MCF 10A (cell line): ENCODE measurements around the gene ANKRD36B. TPM values are rescaled to one million over a fixed set of nuclear protein-coding genes. Genes with fewer than 3 reads are reported as not detected.
A peak's percentile ranks its signal among the peaks of the same experiment; 100 is the strongest.
"Not testable (repeated sequence)": the region's sequence is repeated elsewhere in the genome, so short reads cannot be mapped to it uniquely, and the experiment has no call there.

Experiments used
- BruUV-seq: library from RNA; stranded (reverse); fragments of 400-500 nt; replicated peaks from 2 replicates; lab custom pipeline; 2021; lab: Mats Ljungman, UMichigan
- CTCF ChIA-PET: fragments of 300-600 bp; sonication (Branson Sonifier 250); formaldehyde crosslinking; extraction: SDS; loops from one replicate; lab custom pipeline; 2021; ENCODE audit warnings: antibody characterized with exemption, inconsistent platforms; lab: Yijun Ruan, JAX
- POLR2A ChIA-PET: fragments of 300-600, 350-650 bp; sonication (Branson Sonifier 250); formaldehyde crosslinking; extraction: SDS; loops from one replicate; lab custom pipeline; 2020; ENCODE audit warnings: antibody characterized with exemption, inconsistent platforms; lab: Yijun Ruan, JAX
- DNase-seq: peaks from one replicate; pipeline ENCODE4 v3.0.0-alpha.2; 2018; ENCODE audit not compliant: unreplicated experiment
- H3K27ac Mint-ChIP-seq: one replicate; pipeline ENCODE4 v1.8.0; 2022; ENCODE audit warnings: mild to moderate bottlenecking, low read depth, mixed read lengths; ENCODE audit not compliant: unreplicated experiment
- H3K27me3 Mint-ChIP-seq: one replicate; pipeline ENCODE4 v1.8.0; 2022; ENCODE audit warnings: mixed read lengths; ENCODE audit not compliant: insufficient read depth, unreplicated experiment
- H3K36me3 Mint-ChIP-seq: one replicate; pipeline ENCODE4 v1.8.0; 2022; ENCODE audit warnings: mild to moderate bottlenecking, moderate library complexity, mixed read lengths; ENCODE audit not compliant: insufficient read depth, unreplicated experiment
- H3K4me1 Mint-ChIP-seq: one replicate; pipeline ENCODE4 v1.8.0; 2022; ENCODE audit warnings: mixed read lengths; ENCODE audit not compliant: insufficient read depth, unreplicated experiment
- H3K4me3 Mint-ChIP-seq: one replicate; pipeline ENCODE4 v1.8.0; 2022; ENCODE audit warnings: mild to moderate bottlenecking, moderate library complexity, mixed read lengths; ENCODE audit not compliant: unreplicated experiment
- H3K9me3 Mint-ChIP-seq: one replicate; pipeline ENCODE4 v1.8.0; 2022; ENCODE audit warnings: mixed read lengths; ENCODE audit not compliant: unreplicated experiment
- intact Hi-C: fragments of 100-400 bp; cut with micrococcal nuclease; formaldehyde crosslinking; loops from 2 replicates; pipeline ENCODE4 v1.14.1; 2022
- total RNA-seq: library from RNA; stranded (reverse); gene quantifications from 2 replicates; pipeline ENCODE4 v1.2.3, GENCODE V29; 2022
- TF ChIP-seq, protein P1 (sequence below): fragments of 200-600 bp; IDR thresholded peaks from one replicate; pipeline ENCODE4 v1.8.0; 2022; ENCODE audit warnings: antibody characterized with exemption, mild to moderate bottlenecking; ENCODE audit not compliant: unreplicated experiment

The ANKRD36B gene
- total RNA-seq, 1 experiment from 2014 or later, result 21.5 TPM

DNA sequence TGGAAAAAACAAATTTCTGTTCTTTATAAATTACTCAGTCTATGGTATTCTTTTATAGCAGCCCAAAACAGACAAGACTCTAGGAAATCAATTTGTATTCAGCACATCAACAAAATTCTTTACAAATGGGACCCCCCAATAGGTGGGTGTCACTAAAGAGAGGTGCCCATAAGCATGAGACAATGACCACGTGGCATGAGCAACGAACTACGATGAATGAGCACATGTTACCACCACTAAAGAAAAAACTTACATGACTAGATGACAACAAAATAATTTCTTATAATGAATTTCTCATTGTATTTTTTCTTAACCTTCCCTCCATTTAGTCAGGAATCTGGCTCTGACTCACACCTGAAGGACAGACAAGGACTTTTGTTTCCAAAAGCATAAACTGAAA, 3.8 kb upstream of the ANKRD36B start:
- DNase-seq, H3K36me3 Mint-ChIP-seq, H3K4me1 Mint-ChIP-seq, intact Hi-C loops, H3K27me3 Mint-ChIP-seq, POLR2A ChIA-PET, H3K27ac Mint-ChIP-seq, CTCF ChIA-PET, H3K4me3 Mint-ChIP-seq, BruUV-seq, H3K9me3 Mint-ChIP-seq: not testable (repeated sequence)

DNA sequence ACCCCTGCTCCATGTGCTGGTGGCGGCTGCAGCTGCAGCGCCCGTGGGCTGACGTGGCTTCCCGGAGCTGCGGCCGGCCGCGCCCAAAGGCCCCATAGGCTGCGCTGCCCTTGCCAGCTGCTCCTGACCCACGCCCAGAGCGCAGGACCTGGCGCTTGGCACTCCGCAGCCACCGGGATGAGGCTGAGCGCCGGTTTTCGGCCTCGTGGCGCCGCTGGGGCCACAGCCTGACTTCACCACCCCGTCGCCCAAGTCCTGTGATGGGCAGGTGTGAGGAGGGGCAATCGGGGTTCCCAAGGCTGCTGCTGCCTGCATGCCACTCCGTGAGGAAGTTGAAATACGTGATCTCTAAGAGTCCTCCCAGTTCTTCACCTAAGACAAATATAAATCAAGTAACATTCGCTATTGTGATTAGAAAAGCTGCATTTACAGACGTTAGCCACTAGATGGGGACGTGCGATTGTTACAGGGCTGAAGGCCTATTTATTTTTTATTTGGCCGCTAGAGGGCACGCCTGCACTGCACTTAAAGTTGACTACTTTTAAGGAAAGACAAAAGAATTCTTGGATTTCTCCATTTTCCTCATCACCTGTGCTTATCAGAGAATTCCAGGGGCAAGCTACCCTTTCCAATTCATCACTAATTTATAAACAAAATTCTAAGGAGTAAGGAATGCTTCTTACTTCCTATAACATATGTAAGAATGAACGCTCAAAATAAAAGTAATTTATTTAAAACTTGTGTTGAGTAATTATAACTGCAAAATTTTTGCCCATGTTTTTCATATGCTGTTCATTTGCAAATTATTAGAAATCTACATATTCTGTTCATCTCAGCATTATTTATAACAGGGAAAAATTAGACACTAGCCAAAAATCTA, 1.1 kb upstream of the ANKRD36B start:
- POLR2A ChIA-PET, result interaction anchor here (0.7 to 2.9 kb wide), 5 partner anchors 55 to 242 kb away, joined by 3 to 41 read pairs (median 17); partner anchors contain the start of genes ACTR1B and COX5B
- peak; percentile 87 for DNase-seq
- Mint-ChIP-seq H3K27ac (peak overlapping the region; percentile 80), H3K4me3 (peak overlapping the region; percentile 93)
- H3K27me3 Mint-ChIP-seq, H3K9me3 Mint-ChIP-seq, H3K36me3 Mint-ChIP-seq, H3K4me1 Mint-ChIP-seq: not testable (repeated sequence)
- intact Hi-C loops, result loop anchor here (1.0 kb wide), 1 partner anchor 107 kb away; no protein-coding TSS in a partner anchor
- CTCF ChIA-PET, result interaction anchor here (0.6 to 3.5 kb wide), 19 partner anchors 10 to 1282 kb away, joined by 3 to 102 read pairs (median 4); partner anchors contain the start of genes C2orf92 and COX5B
- TF ChIP-seq, protein P1, sequence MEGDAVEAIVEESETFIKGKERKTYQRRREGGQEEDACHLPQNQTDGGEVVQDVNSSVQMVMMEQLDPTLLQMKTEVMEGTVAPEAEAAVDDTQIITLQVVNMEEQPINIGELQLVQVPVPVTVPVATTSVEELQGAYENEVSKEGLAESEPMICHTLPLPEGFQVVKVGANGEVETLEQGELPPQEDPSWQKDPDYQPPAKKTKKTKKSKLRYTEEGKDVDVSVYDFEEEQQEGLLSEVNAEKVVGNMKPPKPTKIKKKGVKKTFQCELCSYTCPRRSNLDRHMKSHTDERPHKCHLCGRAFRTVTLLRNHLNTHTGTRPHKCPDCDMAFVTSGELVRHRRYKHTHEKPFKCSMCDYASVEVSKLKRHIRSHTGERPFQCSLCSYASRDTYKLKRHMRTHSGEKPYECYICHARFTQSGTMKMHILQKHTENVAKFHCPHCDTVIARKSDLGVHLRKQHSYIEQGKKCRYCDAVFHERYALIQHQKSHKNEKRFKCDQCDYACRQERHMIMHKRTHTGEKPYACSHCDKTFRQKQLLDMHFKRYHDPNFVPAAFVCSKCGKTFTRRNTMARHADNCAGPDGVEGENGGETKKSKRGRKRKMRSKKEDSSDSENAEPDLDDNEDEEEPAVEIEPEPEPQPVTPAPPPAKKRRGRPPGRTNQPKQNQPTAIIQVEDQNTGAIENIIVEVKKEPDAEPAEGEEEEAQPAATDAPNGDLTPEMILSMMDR, result peak; percentile 97
- TSS peak; percentile 67 for BruUV-seq

DNA sequence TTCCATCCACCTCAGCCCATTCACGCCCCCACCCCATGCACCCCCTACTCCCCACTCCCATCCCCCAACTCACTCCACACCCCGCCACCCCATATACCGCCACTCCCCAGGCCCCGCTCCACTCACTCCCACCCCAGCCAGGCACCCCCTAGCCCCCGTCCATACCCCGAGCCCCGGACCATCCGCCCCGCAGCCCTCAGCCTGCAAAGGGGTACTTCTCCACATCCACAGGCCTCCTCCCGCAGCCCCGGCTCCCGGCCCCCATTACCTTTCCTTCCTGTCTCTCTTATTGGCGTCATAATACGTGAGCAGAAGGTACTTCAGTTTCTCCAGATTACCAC, 450 bp downstream of the ANKRD36B start:
- H3K4me1 Mint-ChIP-seq, CTCF ChIA-PET, H3K27me3 Mint-ChIP-seq, H3K36me3 Mint-ChIP-seq, DNase-seq, intact Hi-C loops, BruUV-seq, H3K9me3 Mint-ChIP-seq: not testable (repeated sequence)
- Mint-ChIP-seq H3K27ac (peak overlapping the region; percentile 80), H3K4me3 (peak overlapping the region; percentile 93)
- POLR2A ChIA-PET, result interaction anchor here (2.3 to 2.9 kb wide), 3 partner anchors 57 to 108 kb away, joined by 17 to 41 read pairs (median 31); partner anchors contain the start of genes ACTR1B and COX5B

DNA sequence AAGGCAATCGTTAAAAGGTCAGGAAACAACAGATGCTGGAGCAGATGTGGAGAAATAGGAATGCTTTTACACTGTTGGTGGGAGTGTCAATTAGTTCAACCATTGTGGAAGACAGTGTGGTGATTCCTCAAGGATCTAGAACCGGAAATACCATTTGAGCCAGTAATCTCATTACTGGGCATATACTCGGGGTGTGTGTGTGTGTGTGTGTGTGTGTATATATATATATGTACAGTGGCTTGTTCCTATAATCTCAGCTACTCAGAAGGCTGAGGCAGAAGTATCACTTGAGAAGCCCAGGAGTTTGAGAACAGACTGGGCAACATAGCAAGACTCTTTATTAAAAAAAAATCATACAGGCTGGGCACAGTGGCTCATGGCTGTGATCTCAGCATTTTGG, 24.0 kb downstream of the ANKRD36B start:
- H3K27ac Mint-ChIP-seq, intact Hi-C loops, H3K27me3 Mint-ChIP-seq, BruUV-seq, H3K4me1 Mint-ChIP-seq, H3K9me3 Mint-ChIP-seq, CTCF ChIA-PET, DNase-seq, POLR2A ChIA-PET, H3K4me3 Mint-ChIP-seq: not testable (repeated sequence)
- peaks cover 13% of the 10 kb centered on the region for H3K36me3 Mint-ChIP-seq

DNA sequence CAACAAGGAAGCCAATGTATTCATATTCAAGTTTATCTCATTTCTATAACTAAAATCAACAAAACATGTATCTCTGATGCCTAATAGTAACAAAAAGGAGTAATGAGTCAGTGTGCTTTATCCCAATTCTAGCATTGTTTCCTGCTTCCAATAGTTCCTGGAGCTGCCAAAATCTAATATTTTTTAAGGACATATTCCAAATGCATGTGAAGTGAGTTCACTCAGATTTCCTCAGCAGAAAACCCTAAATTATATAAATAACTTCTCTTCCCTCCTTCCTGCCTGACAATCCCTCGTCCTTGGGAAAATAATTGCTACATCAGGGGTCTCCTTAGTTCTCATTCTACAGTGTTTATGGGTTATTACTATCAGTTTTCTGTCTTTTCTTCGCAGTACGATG, 37.3 kb downstream of the ANKRD36B start:
- H3K27me3 Mint-ChIP-seq, H3K4me3 Mint-ChIP-seq, H3K4me1 Mint-ChIP-seq, H3K27ac Mint-ChIP-seq, CTCF ChIA-PET, BruUV-seq, H3K9me3 Mint-ChIP-seq, DNase-seq, intact Hi-C loops, POLR2A ChIA-PET: not testable (repeated sequence)
- peaks cover 48% of the 10 kb centered on the region for H3K36me3 Mint-ChIP-seq

DNA sequence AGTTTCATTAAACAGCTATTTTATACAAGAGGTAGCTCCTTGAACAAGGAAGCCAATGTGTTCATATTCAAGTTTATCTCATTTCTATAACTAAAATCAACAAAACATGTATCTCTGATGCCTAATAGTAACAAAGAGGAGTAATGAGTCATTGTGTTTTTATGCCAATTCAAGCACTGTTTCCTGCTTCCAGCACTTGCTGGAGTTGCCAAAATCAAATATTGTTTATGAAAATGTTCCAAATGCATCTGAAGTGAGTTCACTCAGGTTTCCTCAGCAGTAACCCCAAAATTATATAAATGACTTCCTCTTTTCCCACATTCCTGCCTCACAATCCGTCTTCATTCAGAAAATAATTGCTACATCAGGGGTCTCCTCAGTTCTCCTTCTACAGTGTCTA, 39.2 kb downstream of the ANKRD36B start:
- DNase-seq, result peak; percentile 36
- H3K4me3 Mint-ChIP-seq, CTCF ChIA-PET, H3K27me3 Mint-ChIP-seq, intact Hi-C loops, BruUV-seq, H3K4me1 Mint-ChIP-seq, H3K9me3 Mint-ChIP-seq, POLR2A ChIA-PET: not testable (repeated sequence)
- H3K36me3 Mint-ChIP-seq, result peaks cover 39% of the 10 kb centered on the region
- peak overlapping the region; percentile 33 for H3K27ac Mint-ChIP-seq

DNA sequence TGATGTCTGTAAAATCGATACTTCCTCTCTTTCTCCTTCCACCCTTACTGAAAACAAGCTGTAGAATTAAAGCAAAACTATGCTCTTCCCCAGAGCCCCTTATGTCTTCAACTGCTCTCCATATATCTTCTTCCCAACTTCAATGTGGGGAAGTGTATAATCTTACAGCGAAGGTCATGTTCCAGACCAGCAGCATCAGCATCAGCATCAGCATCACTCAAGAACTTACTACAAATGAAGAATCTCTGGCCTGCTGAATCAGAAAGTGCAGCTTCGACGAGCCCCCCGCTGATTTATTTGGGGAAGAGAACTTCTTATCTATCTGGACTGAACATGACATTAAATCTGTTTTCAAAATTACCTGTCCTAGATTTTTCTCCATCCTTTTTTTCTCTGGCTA, 40.6 kb downstream of the ANKRD36B start:
- H3K4me3 Mint-ChIP-seq, DNase-seq, H3K9me3 Mint-ChIP-seq, CTCF ChIA-PET, intact Hi-C loops, H3K27me3 Mint-ChIP-seq, BruUV-seq, POLR2A ChIA-PET, H3K4me1 Mint-ChIP-seq: not testable (repeated sequence)
- H3K27ac Mint-ChIP-seq, result peak overlapping the region; percentile 2
- peaks cover 34% of the 10 kb centered on the region for H3K36me3 Mint-ChIP-seq

DNA sequence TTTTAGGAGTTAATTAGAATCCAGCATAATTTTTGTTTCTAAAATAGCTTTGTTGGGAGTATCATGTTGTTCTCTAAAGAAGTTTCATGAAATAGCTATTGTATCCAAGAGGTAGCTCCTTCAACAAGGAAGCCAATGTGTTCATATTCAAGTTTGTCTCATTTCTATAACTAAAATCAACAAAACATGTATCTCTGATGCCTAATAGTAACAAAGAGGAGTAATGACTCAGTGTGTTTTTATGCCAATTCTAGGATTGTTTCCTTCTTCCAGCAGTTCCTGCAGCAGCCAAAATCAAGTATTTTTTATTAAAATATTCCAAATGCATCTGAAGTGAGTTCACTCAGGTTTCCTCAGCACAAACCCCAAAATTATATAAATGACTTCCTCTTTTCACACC, 41.1 kb downstream of the ANKRD36B start:
- H3K9me3 Mint-ChIP-seq, H3K27me3 Mint-ChIP-seq, intact Hi-C loops, H3K4me1 Mint-ChIP-seq, CTCF ChIA-PET, BruUV-seq, DNase-seq, H3K4me3 Mint-ChIP-seq, POLR2A ChIA-PET: not testable (repeated sequence)
- peaks cover 28% of the 10 kb centered on the region for H3K36me3 Mint-ChIP-seq
- peak overlapping the region; percentile 2 for H3K27ac Mint-ChIP-seq
